ENCODE results near the gene RFTN1. TPM values are rescaled to one million over a fixed set of nuclear protein-coding genes. Genes with fewer than 3 reads are reported as not detected.

RFTN1 gene
- total and polyA plus RNA-seq, 10 of the 15 experiments (the other 5 are each of a cell fraction or from before 2014, with no cell fraction given): 20.6 to 213 (median 147) TPM

DNA sequence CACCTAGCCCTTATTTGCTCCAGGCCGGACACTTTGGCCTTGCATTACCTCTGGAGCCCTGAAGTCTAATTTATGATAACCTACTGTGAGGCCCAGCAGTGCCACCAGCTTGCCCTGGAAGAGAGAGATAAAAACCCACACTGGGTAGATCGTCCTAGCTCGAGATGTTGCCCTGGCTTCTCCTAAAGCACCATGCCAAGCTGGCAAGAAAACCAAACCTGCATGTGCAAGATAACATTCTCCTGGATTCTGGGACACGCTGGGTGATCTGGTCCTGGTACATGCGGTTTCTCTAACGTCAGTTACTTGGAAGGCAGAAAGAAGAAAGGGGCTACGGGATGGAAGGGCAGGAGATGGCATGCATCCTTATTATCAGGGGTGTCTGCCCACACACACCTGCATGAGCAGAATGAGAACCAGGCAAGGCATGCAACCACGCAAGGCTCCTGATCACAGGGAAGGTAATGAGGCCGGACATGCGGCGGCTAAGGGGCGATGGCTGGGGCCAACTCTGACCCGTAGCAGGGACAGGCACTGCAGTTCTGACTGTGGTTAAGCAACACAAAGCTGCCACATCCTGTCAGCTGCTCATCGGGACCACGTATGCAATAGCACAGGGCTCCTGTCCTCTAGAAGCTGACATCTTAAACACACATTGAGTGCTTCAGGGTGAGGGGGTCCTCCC lies 175.5 kb downstream of the RFTN1 start (continued):
- TF ChIP-seq EGR1 (IDR thresholded peaks at IDR 0.05; ENCODE audit: borderline replicate concordance in 1 of 2, low read depth in 2 of 2, low read length in 2 of 2) (no peak), POLR2A (IDR thresholded peaks at IDR 0.05; ENCODE audit: low read depth, low read length) (peak; percentile 50), ZNF592 (IDR thresholded peaks at IDR 0.05) (no peak), BACH1 (IDR thresholded peaks at IDR 0.05; ENCODE audit: borderline replicate concordance) (0 out of 2 replicates have a peak, but pooled peaks have one; percentile 8), SIX5 (IDR thresholded peaks at IDR 0.05; ENCODE audit: low read depth, low read length, severe bottlenecking) (no peak)

DNA sequence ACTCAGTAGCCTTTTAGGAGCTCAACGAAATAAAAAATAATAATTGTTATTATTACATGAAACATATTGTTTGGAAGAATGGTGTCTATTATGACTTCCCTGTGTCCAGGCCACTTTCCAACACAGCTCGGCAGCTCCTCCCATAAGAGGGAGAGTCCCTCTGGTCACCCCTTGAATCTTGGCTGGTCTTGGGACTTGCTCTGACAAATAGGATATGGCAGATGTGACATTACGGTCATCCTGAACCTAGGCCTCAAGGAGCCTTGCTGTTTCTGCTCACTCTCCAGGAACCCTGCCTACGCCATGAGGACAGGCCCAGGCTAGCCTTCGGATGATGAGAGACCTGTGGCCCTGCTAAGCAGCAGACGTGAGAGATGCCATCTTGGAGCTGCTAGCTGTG lies 176.7 kb downstream of the RFTN1 start:
- Histone ChIP-seq H3K9ac (ENCODE audit: control insufficient read depth, insufficient read depth, low read length) (no peak overlapping the region), H3K27me3 (replicated peaks in 1 of 2; ENCODE audit: control insufficient read depth in 2 of 2, insufficient read depth in 2 of 2, low read length in 1 of 2) (no peaks in the 10 kb centered on the region), H3K4me2 (ENCODE audit: control insufficient read depth, insufficient read depth) (no peak overlapping the region), H3K9me3 (replicated peaks; ENCODE audit: control insufficient read depth, insufficient read depth, low read length) (no peaks in the 10 kb centered on the region; the same call in 2 of the 3 replicates), H3K4me3 (no peak overlapping the region), H3K27ac (ENCODE audit: control insufficient read depth, insufficient read depth) (no peak overlapping the region), H3K79me2 (ENCODE audit: control insufficient read depth, insufficient read depth, low read length) (peaks cover 7% of the 10 kb centered on the region), H2AFZ (ENCODE audit: control insufficient read depth, low read depth, low read length) (no peak overlapping the region), H3K4me1 (ENCODE audit: control insufficient read depth, insufficient read depth, low read length) (peaks cover 12% of the 10 kb centered on the region), H4K20me1 (ENCODE audit: control insufficient read depth, insufficient read depth) (no peaks in the 10 kb centered on the region), H3K36me3 (ENCODE audit: control insufficient read depth in 2 of 2, insufficient read depth in 2 of 2, low read length in 1 of 2) (peaks cover 20 to 39% of the 10 kb centered on the region in 2 experiments)
- ChIA-PET SMC1A (ENCODE audit: uncharacterized antibody, unreplicated experiment) (interaction anchor here (1.0 to 1.2 kb wide), 2 partner anchors 141 to 214 kb away, joined by 3 to 4 read pairs; no protein-coding TSS in a partner anchor), POLR2A (interaction anchor here (0.8 kb wide), 1 partner anchor 24 kb away, joined by 5 read pairs; no protein-coding TSS in a partner anchor), RAD21 (ENCODE audit: unreplicated experiment) (interaction anchor here (1.0 kb wide), 1 partner anchor 34 kb away, joined by 3 read pairs; no protein-coding TSS in a partner anchor), CTCF (interaction anchor here (1.0 kb wide), 1 partner anchor 214 kb away, joined by 3 read pairs; no protein-coding TSS in a partner anchor)
- FAIRE-seq: no peak
- in situ Hi-C loops (cut with MboI): no loop called here
- BruUV-seq (replicated peaks): no TSS peak
- ATAC-seq: no peak
- TF ChIP-seq KAT2A (conservative IDR thresholded peaks at IDR 0.05; ENCODE audit: control insufficient read depth, low read depth, low read length) (no peak), YBX1 (IDR thresholded peaks at IDR 0.05) (no peak), EGR1 (IDR thresholded peaks at IDR 0.05; ENCODE audit: borderline replicate concordance in 1 of 2, low read depth in 2 of 2, low read length in 2 of 2) (no peak), E2F4 (IDR thresholded peaks at IDR 0.05; ENCODE audit: low read depth, low read length) (no peak), BCL3 (IDR thresholded peaks at IDR 0.05; ENCODE audit: borderline replicate concordance, insufficient read depth, low read depth, low read length, poor library complexity, severe bottlenecking) (no peak), TARDBP (IDR thresholded peaks at IDR 0.05; ENCODE audit: borderline replicate concordance) (no peak), POLR2AphosphoS2 (IDR thresholded peaks at IDR 0.05; ENCODE audit: low read depth, low read length) (no peak), TAF1 (IDR thresholded peaks at IDR 0.05; ENCODE audit: borderline replicate concordance, low read depth, low read length) (no peak), BRCA1 (IDR thresholded peaks at IDR 0.05; ENCODE audit: low read depth, low read length) (no peak)
- TF ChIP-seq, protein P1, sequence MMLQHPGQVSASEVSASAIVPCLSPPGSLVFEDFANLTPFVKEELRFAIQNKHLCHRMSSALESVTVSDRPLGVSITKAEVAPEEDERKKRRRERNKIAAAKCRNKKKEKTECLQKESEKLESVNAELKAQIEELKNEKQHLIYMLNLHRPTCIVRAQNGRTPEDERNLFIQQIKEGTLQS (IDR thresholded peaks at IDR 0.05; ENCODE audit: borderline replicate concordance, extremely low read depth, low read depth, low read length): no peak
- no peak for DNase-seq (ENCODE audit: low read depth, low spot score)
- WGBS (ENCODE audit: insufficient coverage, insufficient replicate concordance, low lambda C conversion rate, missing lambda C conversion rate): 98% methylated on average over 6 of the region's 6 CpGs
- intact Hi-C loops (cut with micrococcal nuclease; ENCODE audit: unreplicated experiment): no loop called here
